OCI-LY7 (cell line): ENCODE measurements around the gene ANP32E. TPM values are rescaled to one million over a fixed set of nuclear protein-coding genes. Genes with fewer than 3 reads are reported as not detected.

ENCODE experiments used
- BruUV-seq: library from RNA; stranded (reverse); fragments of 400-500 nt; replicated peaks from 2 replicates; lab custom pipeline; 2021; lab: Mats Ljungman, UMichigan
- CTCF ChIA-PET: fragments of 300-600 bp; sonication (Branson Sonifier 250); formaldehyde crosslinking; loops from one replicate; lab custom pipeline; 2022; ENCODE audit warnings: antibody characterized with exemption; ENCODE audit not compliant: unreplicated experiment; lab: Charles Lee
- POLR2A ChIA-PET: fragments of 300-600 bp; sonication (Branson Sonifier 250); formaldehyde crosslinking; loops from one replicate; lab custom pipeline; 2022; ENCODE audit warnings: antibody characterized with exemption; lab: Charles Lee
- DNase-seq: peaks from one replicate; pipeline ENCODE4 v3.0.0-alpha.2; 2015; ENCODE audit warnings: low spot score
- H2AFZ ChIP-seq: fragments of 200-600 bp; sonication (generic), shearing (Covaris generic); 2 replicates; pipeline ENCODE4 v1.6.1; 2014; ENCODE audit warnings: mild to moderate bottlenecking, antibody characterized with exemption, low read length, moderate library complexity
- H3K27ac ChIP-seq: fragments of 200-600 bp; sonication (generic); 2 replicates; pipeline ENCODE4 v1.5.1; 2014; ENCODE audit warnings: mixed run types, low read depth, mild to moderate bottlenecking, moderate library complexity, low read length, inconsistent platforms; ENCODE audit not compliant: poor library complexity, severe bottlenecking
- H3K36me3 ChIP-seq: fragments of 200-600 bp; sonication (generic); 2 replicates; pipeline ENCODE4 v1.6.1; 2014; ENCODE audit warnings: mild to moderate bottlenecking, antibody characterized with exemption, low read length, moderate library complexity, mixed read lengths; ENCODE audit not compliant: insufficient read depth
- H3K4me1 ChIP-seq: fragments of 200-600 bp; sonication (generic); 2 replicates; pipeline ENCODE4 v1.5.1; 2014; ENCODE audit warnings: mild to moderate bottlenecking, low read length; ENCODE audit not compliant: insufficient read depth, poor library complexity, severe bottlenecking
- H3K4me2 ChIP-seq: fragments of 200-600 bp; sonication (generic); 2 replicates; pipeline ENCODE4 v1.6.1; 2014; ENCODE audit warnings: mild to moderate bottlenecking, low read length
- H3K4me3 ChIP-seq: fragments of 200-600 bp; sonication (generic); 2 replicates; pipeline ENCODE4 v1.5.1; 2014; ENCODE audit warnings: mild to moderate bottlenecking, low read depth, low read length; ENCODE audit not compliant: poor library complexity, severe bottlenecking
- H3K79me2 ChIP-seq: fragments of 200-600 bp; sonication (generic); 2 replicates; pipeline ENCODE4 v1.6.1; 2016; ENCODE audit warnings: low read depth, mild to moderate bottlenecking, low read length, moderate library complexity, mixed read lengths; ENCODE audit not compliant: insufficient read depth
- H3K9me2 ChIP-seq: fragments of 200-600 bp; sonication (generic); 2 replicates; pipeline ENCODE4 v1.6.1; 2016; ENCODE audit warnings: mild to moderate bottlenecking, low read length, mixed read lengths; ENCODE audit not compliant: insufficient read depth
- H3K9me3 ChIP-seq: fragments of 200-600 bp; sonication (generic); 2 replicates; pipeline ENCODE4 v1.6.1; 2014; ENCODE audit warnings: mild to moderate bottlenecking, mixed run types, low read length, mixed read lengths
- H4K20me1 ChIP-seq: fragments of 200-600 bp; sonication (generic); 2 replicates; pipeline ENCODE4 v1.6.1; 2014; ENCODE audit warnings: mild to moderate bottlenecking, antibody characterized with exemption, low read length, moderate library complexity, mixed read lengths; ENCODE audit not compliant: insufficient read depth
- EZH2phosphoT487 ChIP-seq: fragments of 200-600 bp; sonication (generic); IDR thresholded peaks from 2 replicates; pipeline ENCODE4 v1.6.1; 2018; ENCODE audit warnings: low read depth, borderline replicate concordance, mild to moderate bottlenecking, mixed run types, antibody characterized with exemption, low read length, moderate library complexity, mixed read lengths
- intact Hi-C: fragments of 100-400 bp; cut with micrococcal nuclease; formaldehyde crosslinking; loops from one replicate; pipeline ENCODE4 v1.10.0; 2022; ENCODE audit not compliant: unreplicated experiment
- total RNA-seq, 2 experiments: library from RNA; depleted of rRNA in 1 of 2; stranded (reverse); fragments of >200 nt in 1 of 2; shearing (Covaris generic) in 1 of 2; gene quantifications; 2 replicates each; pipeline ENCODE4 v1.2.3, GENCODE V29; 2014 to 2022
- TF ChIP-seq, protein P1 (sequence below): fragments of 200-600 bp; sonication (generic); conservative IDR thresholded peaks from 2 replicates; pipeline ENCODE4 v1.5.1; 2014; ENCODE audit warnings: mild to moderate bottlenecking, antibody characterized with exemption, low read length, moderate library complexity, mixed read lengths

Gene ANP32E
- total RNA-seq, 2 experiments from 2014 or later, result 52.8 to 152 TPM

DNA sequence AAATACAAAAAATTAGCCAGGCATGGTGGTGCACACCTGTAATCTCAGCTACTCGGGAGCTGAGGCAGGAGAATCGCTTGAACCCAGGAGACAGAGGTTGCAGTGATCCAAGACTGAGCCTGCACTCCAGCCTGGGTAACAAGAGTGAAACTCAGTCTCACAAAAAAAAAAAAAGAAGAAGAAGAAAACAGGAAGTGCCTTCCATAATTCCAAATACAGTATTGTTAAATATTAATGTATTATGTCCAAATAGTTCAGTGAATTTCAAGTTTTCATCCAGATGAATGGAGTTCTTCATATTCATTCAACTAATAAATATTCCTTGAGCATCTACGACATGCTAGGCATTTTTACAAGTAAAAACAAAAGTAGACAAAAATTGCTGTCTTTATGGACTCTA lies 52.9 kb downstream of the ANP32E start:
- peaks cover 11% of the 10 kb centered on the region for H3K4me1 ChIP-seq
- H3K27ac ChIP-seq, result no peak overlapping the region
- ChIA-PET POLR2A (interaction anchor here (0.6 to 1.4 kb wide), 2 partner anchors 110 to 625 kb away, joined by 3 to 5 read pairs; partner anchors contain the start of gene CTSK), CTCF (no interaction called here)
- intact Hi-C loops, result no loop called here
- H3K4me2 ChIP-seq, result no peak overlapping the region
- BruUV-seq, result no TSS peak
- no peak for TF ChIP-seq EZH2phosphoT487
- TF ChIP-seq, protein P1, sequence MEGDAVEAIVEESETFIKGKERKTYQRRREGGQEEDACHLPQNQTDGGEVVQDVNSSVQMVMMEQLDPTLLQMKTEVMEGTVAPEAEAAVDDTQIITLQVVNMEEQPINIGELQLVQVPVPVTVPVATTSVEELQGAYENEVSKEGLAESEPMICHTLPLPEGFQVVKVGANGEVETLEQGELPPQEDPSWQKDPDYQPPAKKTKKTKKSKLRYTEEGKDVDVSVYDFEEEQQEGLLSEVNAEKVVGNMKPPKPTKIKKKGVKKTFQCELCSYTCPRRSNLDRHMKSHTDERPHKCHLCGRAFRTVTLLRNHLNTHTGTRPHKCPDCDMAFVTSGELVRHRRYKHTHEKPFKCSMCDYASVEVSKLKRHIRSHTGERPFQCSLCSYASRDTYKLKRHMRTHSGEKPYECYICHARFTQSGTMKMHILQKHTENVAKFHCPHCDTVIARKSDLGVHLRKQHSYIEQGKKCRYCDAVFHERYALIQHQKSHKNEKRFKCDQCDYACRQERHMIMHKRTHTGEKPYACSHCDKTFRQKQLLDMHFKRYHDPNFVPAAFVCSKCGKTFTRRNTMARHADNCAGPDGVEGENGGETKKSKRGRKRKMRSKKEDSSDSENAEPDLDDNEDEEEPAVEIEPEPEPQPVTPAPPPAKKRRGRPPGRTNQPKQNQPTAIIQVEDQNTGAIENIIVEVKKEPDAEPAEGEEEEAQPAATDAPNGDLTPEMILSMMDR, result no peak
- no peak overlapping the region for H3K4me3 ChIP-seq
- H2AFZ ChIP-seq, result no peak overlapping the region
- H4K20me1 ChIP-seq, result no peaks in the 10 kb centered on the region; the same call in 1 of the 2 replicates
- no peaks in the 10 kb centered on the region for H3K9me2 ChIP-seq
- DNase-seq, result no peak
- H3K36me3 ChIP-seq, result no peaks in the 10 kb centered on the region
- H3K9me3 ChIP-seq, result no peaks in the 10 kb centered on the region
- no peaks in the 10 kb centered on the region for H3K79me2 ChIP-seq

DNA sequence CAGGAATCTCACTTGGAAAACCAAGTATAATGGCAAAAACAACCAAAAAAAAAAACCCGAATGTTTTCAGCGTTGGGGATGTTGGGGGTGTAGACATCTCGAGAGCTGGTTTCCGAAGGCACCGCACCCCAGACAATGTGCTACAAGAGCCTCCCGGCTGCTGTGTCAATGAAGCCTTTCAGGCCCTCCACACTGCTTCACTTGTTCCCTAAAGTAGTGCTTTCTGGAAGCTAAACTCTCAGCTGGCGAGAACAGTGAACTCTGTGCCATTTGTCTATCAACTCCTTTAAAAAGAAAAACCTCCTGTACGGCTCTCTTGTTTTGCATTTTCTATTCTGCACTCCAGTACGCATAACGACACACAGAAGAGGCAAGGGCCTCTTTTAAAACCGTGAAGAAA lies 53.7 kb downstream of the ANP32E start:
- no peaks in the 10 kb centered on the region for H3K9me3 ChIP-seq
- H3K36me3 ChIP-seq, result no peaks in the 10 kb centered on the region
- no peak overlapping the region for H3K4me3 ChIP-seq
- DNase-seq, result no peak
- POLR2A ChIA-PET, result interaction anchor here (1.4 kb wide), 1 partner anchor 109 kb away, joined by 5 read pairs; no protein-coding TSS in a partner anchor
- no peak for TF ChIP-seq EZH2phosphoT487
- TF ChIP-seq, protein P1, result no peak
- no peaks in the 10 kb centered on the region for H4K20me1 ChIP-seq
- H3K79me2 ChIP-seq, result no peaks in the 10 kb centered on the region
- intact Hi-C loops, result no loop called here
- no peak overlapping the region for H2AFZ ChIP-seq
- no peak overlapping the region for H3K4me2 ChIP-seq
- CTCF ChIA-PET, result no interaction called here
- H3K4me1 ChIP-seq, result peaks cover 6% of the 10 kb centered on the region
- no TSS peak for BruUV-seq
- H3K27ac ChIP-seq, result no peak overlapping the region
- H3K9me2 ChIP-seq, result no peaks in the 10 kb centered on the region

DNA sequence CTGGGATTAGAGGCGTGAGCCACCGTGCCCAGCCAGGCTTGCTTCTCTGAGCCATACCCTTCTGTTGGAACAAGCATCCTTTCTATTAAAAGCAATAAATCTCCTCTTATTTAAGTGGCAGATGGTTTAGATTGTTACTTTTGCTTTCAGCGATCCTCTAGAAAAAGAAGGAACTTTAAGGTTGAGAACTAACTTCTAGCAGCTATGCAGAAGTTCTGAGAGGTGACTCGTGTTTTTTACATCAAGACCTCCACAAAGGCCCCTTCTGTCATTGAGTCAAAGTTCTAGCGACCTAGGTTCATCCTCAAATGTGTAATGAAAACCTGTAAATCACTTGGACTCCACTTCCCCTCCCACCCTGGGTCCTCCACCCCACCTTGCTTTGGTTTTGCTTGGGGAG lies 55.4 kb downstream of the ANP32E start:
- ChIA-PET CTCF (no interaction called here), POLR2A (no interaction called here)

More for the DNA sequence above, 55.4 kb downstream of the ANP32E start:
- Histone ChIP-seq H3K36me3 (no peaks in the 10 kb centered on the region), H3K9me2 (no peaks in the 10 kb centered on the region), H3K4me1 (no peaks in the 10 kb centered on the region), H4K20me1 (no peaks in the 10 kb centered on the region), H3K27ac (no peak overlapping the region), H3K4me3 (no peak overlapping the region), H2AFZ (no peak overlapping the region), H3K4me2 (no peak overlapping the region), H3K79me2 (no peaks in the 10 kb centered on the region), H3K9me3 (no peaks in the 10 kb centered on the region)
- BruUV-seq, result no TSS peak
- intact Hi-C loops, result no loop called here
- no peak for TF ChIP-seq EZH2phosphoT487
- TF ChIP-seq, protein P1, result no peak
- DNase-seq, result no peak
